Liver (tissue), 3 donors: ENCODE results near the gene RAB11FIP5.

ENCODE experiments used
- ATF3 ChIP-seq: IDR thresholded peaks from 2 replicates; pipeline ENCODE4 v1.6.1; 2016; ENCODE audit warnings: antibody characterized with exemption
- CTCF ChIP-seq: fragments of 150-350 bp; IDR thresholded peaks from 2 replicates; pipeline ENCODE4 v1.5.1; 2017; ENCODE audit warnings: improper control_type of control experiment, low read depth, low read length; ENCODE audit not compliant: missing input control
- EGR1 ChIP-seq, 2 donors: IDR thresholded peaks; 2 replicates each; pipeline ENCODE4 v1.6.1; 2016 to 2018; ENCODE audit warnings: antibody characterized with exemption in 2 of 2, low read depth in 2 of 2
- HNF4G ChIP-seq: IDR thresholded peaks from 2 replicates; pipeline ENCODE4 v1.6.1; 2016; ENCODE audit warnings: antibody characterized with exemption
- JUND ChIP-seq, 2 donors: IDR thresholded peaks; 2 replicates each; pipeline ENCODE4 v1.6.1; 2016; ENCODE audit warnings: antibody characterized with exemption in 2 of 2
- MAX ChIP-seq: IDR thresholded peaks from 2 replicates; pipeline ENCODE4 v1.6.1; 2016; ENCODE audit warnings: antibody characterized with exemption
- NR2F2 ChIP-seq: IDR thresholded peaks from 2 replicates; pipeline ENCODE4 v1.6.1; 2016; ENCODE audit warnings: antibody characterized with exemption
- RAD21 ChIP-seq, 2 donors: IDR thresholded peaks; 2 replicates each; pipeline ENCODE4 v1.6.1; 2016; ENCODE audit warnings: antibody characterized with exemption in 2 of 2, mild to moderate bottlenecking in 2 of 2
- REST ChIP-seq: IDR thresholded peaks from 2 replicates; pipeline ENCODE4 v1.6.1; 2016; ENCODE audit warnings: antibody characterized with exemption, mild to moderate bottlenecking
- SP1 ChIP-seq: IDR thresholded peaks from 2 replicates; pipeline ENCODE4 v1.6.1; 2018; ENCODE audit warnings: antibody characterized with exemption, mild to moderate bottlenecking
- TAF1 ChIP-seq: conservative IDR thresholded peaks from 2 replicates; pipeline ENCODE4 v1.6.1; 2016; ENCODE audit warnings: antibody characterized with exemption, mild to moderate bottlenecking
- YY1 ChIP-seq: IDR thresholded peaks from 2 replicates; pipeline ENCODE4 v1.6.1; 2016; ENCODE audit warnings: antibody characterized with exemption, mild to moderate bottlenecking
- ZBTB33 ChIP-seq: IDR thresholded peaks from 2 replicates; pipeline ENCODE4 v1.6.1; 2016; ENCODE audit warnings: antibody characterized with exemption
- donor health status: healthy.
- donor health status: healthy.

- no peak for TF ChIP-seq RAD21 (IDR thresholded peaks at IDR 0.05)
- TF ChIP-seq TAF1: no peak
- no peak for TF ChIP-seq CTCF
- no peak for TF ChIP-seq SP1
- no peak for TF ChIP-seq MAX
- TF ChIP-seq ATF3: no peak
- TF ChIP-seq REST: no peak
- TF ChIP-seq HNF4G: no peak
- no peak for TF ChIP-seq YY1
- no peak for TF ChIP-seq EGR1 (IDR thresholded peaks at IDR 0.05; ENCODE audit: low read depth in 2 of 2)
- TF ChIP-seq ZBTB33: no peak
- TF ChIP-seq JUND (IDR thresholded peaks at IDR 0.05): no peak
- no peak for TF ChIP-seq NR2F2
These were observed 18.0 kb upstream of the RAB11FIP5 start for GRCh38 chr2:73130790-73131189.
